ENCODE data around the gene PITRM1.
"Not testable (repeated sequence)": the region's sequence is repeated elsewhere in the genome, so short reads cannot be mapped to it uniquely, and the experiment has no call there.

PITRM1 gene

DNA sequence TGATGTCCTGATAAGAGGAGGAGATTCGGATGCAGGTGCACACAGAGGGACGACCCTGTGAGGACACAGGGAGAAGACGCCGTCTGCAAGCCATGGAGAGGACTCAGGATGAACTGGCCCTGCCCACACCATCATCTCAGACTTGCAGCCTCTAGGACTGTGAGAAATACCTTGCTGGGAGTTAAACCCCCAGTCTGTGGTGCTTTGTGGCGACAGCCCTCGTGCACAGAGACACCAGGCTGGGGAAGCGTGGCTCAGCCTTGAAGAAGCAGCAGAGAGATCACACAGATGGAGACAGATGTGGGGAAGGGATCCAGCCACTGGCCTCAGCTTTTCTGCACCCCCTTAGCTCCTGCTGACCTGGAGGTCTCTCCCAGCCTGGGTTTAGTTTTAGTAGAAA, 26.3 kb upstream of the PITRM1 start:
- no peak for DNase-seq

DNA sequence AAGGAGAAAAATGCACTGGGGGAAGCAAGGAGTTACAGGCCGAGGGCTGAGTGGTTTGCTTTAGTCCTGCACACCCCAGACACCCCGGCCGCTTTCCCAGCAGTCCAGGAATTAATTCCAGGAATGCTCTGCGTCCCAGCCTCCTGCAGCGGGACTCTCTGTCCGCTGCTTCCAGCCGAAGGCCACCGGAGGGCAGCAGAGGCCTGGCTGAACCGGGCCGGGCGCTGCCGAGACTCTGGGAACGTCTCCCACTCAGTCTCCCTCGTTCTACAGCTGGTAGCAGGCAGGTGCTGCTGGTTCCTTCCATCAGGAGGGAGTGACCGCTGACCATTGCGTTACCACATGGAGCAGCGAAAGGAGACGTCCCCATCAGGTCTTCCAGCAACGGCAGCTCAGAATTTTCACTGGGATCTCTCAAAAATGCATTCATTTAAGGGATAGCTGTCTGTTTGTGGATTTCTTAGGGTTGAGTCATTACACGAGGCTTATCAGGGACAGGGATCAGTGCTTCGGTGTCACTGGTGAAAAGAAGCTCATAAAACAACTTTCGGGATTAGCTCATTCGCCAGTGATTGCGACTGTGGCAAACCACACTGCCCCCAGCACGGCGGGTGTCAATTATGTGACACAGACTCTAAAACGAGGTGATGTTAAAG, 24.9 kb upstream of the PITRM1 start:
- peak; percentile 52 for DNase-seq

DNA sequence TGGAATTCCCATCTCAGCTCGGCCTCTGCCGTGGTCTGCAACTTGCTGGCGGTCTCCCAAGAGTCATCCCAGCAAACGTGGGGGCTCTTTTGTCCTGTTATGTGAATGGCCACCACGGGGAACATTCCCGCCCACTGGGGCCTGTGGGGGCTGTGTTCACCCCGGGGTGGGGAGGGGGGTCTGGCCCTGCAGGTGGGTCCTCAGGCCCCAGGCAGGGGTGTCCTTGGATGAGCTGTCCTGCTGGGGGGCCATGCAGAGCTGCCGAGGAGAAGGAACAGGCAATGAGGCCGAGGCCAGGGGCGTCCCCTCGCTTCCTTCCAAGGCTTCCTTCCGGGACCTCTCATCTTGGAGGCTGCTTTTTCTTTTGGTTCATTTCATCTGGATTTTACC, 24.4 kb upstream of the PITRM1 start:
- DNase-seq, result no peak

DNA sequence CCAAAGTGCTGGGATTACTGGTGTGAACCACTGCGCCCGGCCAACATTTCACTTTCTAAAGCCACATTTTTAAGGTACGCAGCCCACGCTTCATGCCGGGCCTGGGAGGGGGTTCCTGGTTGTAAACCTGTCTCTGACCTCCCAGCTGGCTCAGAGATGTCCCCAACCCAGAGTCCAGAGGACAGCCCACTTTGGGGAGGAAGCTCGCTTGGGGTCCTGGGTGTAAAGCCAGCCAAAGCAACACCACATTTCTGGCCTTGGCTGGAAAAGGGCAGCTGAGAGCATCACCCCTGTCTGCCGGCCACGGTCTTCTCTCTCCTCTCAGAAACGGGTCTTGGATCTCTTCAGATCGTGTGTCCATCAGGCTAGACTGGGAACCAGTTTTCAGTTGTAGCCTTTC, 23.9 kb upstream of the PITRM1 start:
- no peak for DNase-seq

DNA sequence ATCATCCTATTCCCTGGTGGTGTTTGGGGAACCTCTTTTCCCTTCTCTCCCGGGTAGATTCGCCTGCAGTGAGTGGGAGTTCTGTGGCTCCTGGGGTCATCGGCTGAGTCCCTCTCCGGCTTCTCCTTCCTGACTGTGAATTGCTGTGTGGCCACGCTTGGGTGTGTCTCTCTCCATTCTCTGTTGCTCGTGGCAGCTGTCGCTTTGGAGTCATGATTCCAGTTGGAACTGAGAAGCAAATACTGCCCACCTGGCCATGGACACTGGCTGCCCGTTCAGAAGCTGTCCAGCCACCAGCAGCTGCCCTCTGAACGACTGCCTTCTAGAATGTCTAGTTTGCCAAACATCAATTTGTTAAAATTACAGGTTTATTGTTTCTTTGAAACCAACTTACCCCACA, 23.1 kb upstream of the PITRM1 start:
- no peak for DNase-seq

DNA sequence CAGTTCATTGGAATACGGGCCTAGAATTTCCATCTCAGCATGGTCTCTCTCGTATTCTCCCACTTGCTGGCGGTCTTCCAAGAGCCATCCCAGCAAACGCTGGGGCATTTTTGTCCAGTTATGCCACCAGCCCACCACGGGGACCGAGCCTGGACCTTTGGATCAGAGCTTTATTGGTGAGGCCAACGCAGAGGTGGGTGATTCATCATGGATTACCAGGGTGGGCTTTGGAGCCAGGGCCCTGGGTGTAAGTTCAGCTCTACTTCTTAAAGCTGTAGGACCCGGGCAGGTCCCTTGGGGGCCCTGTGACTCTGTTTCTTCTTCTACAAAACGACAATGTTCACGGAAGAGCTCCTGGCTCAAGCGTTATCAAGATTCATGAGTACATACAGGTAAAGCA, 22.7 kb upstream of the PITRM1 start:
- DNase-seq, result no peak

DNA sequence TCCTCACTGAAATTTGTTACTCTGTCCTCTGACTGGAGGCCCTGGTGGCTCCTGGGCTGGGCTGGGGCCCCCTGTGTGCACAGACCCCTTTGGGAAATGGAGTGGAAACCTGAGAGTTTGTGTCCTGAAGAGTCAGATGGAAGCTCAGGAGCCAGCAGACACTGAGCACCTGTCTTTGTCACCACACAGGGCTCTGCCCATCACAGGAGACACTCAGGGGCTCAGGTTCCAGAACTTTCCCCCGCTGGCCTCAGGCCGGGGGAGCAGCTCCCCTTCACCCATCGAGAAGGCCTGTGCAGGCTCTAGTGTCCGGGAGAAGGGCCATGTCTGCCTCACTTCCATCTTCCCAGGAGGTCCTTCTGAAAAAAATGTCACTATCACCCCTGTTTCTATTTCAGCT, 22.3 kb upstream of the PITRM1 start:
- DNase-seq, result no peak

DNA sequence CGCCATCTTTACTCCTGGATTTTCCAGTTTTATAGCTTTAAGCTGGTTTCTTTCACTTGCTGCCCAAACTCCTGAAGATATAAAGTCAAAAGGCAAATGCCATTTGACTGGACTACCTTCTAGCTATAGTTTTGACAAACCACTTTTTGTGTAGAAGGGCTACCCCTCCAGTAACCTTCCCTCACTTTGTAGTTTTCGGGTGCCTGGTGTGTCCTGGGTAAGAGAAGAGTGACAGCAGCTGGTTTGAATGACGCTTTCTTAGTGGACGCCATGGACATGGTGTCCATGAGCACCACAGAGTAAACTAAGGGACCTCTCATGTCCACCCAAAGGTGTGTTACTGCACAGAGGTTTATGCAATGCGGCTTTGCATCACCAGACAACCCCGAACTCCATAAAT, 21.2 kb upstream of the PITRM1 start:
- no peak for DNase-seq

DNA sequence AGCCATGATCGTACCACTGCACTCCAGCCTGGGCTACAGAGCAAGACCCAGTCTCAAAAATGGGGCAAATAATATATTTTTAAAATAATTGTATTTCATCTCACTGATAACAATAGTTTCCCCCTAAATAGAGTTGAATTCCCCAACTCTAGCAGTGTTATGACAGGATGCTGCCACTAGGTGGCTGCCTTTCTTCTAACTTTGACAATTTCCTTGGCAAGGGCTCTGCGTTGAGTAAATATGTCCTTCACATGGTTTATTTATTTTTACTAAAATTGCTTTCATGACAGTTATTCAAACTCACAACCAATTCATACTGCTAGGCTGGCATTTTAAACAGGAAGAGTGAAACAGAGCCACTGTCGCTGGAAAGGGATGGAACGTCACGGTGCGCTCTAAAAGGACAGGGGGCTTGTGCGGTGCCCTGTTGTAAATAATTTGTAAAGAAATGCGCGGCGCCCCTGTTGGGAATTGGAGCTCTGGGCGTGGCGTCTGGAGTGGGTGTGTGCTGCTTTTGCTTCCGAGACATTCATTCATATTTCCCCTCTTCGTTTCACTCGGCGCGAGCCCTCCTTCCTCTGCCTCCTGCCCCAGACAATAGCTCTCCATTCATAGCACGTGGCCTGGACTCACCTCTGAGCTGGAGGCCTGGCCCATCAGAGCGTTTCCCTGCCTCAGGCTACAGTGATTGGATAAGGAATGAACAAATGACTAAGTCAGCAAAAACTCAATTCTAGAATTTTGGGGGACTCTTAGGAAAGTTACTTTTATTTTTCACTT, 20.5 kb upstream of the PITRM1 start:
- peak; percentile 57 for DNase-seq

DNA sequence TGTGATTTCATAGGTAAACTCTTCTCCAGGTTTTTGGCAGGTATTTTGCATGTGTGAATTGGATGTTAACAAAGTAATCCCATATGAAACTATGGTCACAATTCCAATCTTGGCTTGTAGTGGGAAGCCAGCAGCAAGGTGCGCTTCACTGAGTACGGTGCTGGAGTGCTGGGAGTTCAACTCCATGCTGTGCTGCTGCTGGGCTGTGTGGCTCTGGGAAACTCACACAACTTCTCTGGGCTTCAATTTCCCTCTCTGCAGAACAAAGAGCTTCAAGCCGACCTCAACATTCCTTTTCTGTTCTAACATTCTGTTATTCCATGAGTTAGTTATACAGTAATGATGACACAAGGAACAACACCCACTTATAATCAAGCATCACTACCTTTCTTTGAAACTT, 18.2 kb upstream of the PITRM1 start:
- DNase-seq, result no peak

DNA sequence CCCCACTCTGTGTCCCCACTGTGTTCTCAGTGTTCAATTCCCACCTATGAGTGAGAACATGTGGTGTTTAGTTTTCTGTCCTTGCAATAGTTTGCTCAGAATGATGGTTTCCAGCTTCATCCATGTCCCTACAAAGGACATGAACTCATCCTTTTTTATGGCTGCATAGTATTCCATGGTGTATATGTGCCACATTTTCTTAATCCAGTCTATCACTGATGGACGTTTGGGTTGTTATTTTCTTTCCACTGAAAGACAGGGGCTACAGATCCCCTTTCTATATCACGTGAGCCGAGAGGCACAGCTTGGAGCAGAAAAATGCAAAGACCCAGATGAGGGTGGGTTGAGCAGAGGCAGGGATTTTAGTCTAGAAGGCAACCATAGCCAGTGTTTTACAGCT, 14.6 kb upstream of the PITRM1 start:
- not testable (repeated sequence) for DNase-seq

DNA sequence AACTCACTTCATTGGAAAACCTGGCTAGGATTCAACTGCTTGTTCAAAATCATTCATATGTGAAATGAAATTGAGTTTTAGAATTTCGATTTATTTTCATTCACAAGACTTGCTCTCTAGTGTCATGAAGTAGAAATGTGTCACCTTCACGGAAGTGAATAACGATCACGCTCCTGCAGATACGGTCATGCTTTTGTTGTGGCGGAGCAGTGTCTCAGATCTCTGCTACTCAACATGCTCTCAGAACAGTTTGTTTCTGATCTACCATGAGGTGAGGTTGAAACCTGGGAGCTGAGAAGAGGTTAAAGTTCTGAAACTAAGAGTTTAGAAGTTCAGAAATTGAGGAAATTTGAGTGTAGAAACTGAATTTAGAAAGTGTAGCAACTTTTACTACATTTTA, 13.8 kb upstream of the PITRM1 start:
- peak; percentile 44 for DNase-seq

DNA sequence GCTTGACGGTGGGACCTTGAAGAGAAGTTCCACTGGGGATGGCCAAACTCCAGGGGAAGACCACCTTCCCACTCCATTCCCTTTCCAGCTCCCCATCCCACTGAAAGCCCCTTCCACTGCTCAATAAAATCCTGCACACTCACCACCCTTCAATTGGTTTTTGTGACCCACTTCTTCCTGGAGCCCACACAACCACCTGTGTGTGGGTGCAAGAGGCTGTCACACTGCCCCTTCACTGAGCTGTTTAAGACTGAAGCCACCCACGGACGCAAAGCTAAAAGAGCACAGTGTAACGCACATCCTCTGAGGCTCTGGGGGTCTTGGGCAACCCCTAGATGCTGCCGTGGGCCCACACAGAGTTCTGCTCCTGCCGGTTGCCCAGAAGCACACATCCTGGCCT, 12.8 kb upstream of the PITRM1 start:
- DNase-seq, result no peak

DNA sequence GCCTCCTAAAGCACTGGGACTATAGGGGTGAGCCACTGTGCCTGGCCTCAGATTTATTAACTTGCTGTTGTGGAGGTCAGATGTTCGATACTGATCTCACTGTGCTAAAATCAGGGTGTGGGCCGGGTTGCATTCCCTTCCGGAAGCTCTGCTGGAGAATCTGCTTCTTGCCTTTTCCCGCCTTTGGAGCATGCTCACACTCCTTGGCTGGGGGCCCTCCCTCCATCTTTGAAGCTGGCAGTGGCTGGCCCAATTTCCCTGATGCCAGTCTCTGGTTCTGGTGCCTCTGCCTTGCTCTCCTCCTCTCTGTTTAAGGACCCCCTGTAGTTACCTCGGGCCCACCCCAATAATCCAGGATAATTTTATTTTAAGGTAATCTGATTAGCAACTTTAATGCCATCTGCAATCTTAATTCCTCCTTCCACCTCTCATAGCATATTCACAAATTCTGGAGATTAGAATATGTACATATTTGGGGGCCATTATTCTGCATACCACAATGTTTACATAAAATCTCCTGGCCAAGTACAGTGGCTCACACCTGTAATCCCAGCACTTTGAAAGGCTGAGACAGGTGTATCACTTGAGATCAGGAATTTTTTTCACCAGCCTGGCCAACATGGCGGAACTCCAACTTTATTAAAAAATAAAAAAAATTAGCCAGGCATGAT, 7.9 kb upstream of the PITRM1 start:
- DNase-seq, result no peak

DNA sequence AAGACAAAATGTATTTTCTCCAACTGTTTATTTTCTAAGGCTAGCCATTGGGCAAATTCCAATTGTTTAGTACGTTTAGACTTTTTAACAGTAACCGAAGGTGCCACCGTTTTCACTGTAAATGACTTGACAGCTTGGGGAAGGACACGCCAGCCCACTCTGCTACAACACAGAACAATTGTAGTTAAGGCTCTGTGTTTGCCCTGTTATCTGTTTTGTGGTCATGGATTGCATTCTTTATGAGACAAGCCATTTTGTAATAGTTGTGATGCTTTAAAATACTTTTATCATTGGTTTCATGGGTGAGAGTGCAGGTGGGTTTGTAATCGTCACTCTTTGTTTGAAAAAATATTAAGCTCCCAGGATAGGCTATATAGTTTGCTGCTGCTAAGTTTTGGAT, 6.6 kb upstream of the PITRM1 start:
- no peak for DNase-seq

DNA sequence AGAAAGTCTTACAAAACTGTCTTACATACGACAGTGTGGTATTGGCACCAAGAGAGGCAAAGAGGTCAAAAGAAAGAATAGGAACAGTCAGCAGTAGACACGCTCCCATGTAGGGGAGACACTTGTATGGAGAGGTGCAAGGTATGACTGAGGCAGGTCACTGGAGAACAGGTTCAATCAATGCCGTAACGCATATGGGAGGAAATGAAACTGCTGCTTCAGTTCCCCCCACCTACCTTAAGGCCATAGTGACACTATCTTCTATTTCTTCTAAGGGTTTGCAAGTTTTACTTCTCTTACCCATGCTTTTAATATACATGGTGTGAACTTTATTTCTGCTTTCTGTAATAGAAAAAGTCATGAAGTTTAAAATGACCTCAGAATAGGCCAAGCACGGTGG, 5.5 kb upstream of the PITRM1 start:
- DNase-seq, result no peak

DNA sequence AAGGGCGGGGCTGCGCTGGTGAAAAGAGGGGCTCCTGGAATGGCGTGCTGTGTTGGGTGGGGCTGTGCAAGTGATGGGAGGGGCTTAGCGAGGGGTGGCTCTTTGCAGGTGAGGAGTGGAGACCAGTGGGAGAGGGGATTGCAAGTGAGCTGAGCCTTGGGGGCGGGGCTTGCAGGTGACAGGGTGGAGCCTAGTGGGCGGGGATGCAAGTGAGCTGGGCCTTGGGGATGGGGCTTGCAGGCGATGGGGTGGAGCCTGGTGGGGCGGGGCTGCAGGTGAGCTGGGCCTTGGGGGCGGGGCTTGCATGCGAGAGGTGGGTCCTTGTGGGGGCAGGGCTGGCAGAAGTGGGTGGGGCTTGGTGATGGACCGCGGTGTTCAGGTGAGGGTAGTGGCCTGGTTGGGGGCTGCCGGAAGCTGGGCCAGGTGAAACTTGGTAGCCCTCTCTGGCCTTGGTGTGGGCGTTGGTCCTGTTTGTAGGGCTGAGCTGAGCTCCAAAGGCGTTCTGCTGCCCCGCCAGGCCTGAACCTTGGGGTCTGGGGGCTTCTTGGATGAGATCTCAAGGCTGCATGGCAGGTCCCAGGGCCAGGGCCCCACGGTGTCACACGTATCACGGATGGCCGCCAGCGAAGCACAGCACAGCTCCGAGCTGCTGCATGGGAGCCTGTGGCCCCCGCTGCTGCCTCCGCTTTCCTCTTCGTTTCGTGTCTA, 743 bp upstream of the PITRM1 start:
- DNase-seq, result no peak

DNA sequence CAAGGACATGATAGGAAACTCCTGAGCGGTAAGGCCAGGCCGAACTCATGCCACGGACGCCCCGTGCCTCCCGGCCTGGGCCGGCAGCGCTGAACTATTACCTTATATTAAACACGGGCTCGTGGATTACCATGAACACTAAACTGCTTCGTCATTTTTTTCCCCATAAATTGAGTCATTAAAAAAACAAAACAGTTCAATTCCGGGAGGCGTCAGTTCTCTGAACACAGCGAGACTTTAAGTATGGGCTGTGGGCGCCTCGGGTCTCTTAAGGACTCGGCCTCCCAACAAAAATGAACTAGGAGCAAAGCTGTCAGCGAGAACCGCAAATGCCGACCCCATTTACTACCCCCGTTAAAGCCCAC, 519 bp downstream of the PITRM1 start:
- DNase-seq, result no peak

DNA sequence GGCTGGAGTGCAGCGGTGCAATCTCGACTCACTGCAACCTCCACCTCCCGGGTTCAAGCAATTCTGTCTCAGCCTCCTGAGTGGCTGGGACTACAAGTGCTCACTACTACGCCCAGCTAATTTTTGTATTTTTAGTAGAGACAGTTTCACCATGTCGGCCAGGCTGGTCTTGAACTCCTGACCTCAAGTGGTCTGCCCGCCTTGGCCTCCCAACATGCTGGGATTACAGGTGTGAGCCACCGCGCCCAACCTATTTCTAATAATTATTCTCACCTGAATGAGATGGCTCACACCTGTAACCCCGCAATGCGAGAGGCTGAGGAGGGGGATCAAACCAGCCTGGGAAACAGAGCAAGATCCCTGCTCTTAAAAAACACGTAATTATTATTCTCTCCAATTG, 1.1 kb downstream of the PITRM1 start:
- not testable (repeated sequence) for DNase-seq

DNA sequence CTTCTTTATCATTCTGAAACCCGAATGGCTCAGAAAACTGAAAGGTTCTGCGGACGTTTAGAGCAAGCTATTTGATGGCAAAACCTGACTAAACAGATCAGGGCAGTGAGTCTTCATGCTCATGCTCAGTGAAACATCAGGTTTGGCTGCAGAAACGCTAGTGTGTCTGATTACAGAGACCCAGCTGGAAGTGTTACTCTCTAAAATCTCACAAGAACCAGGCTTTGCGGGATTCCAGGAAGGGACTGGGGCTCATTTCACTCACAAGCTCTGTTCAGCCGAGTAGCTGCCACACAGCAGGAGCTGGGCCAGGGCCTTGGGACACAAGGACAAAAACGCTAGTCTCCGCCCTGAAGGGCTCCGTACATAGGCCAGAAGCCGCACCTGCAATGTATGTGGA, 2.9 kb downstream of the PITRM1 start:
- no peak for DNase-seq

DNA sequence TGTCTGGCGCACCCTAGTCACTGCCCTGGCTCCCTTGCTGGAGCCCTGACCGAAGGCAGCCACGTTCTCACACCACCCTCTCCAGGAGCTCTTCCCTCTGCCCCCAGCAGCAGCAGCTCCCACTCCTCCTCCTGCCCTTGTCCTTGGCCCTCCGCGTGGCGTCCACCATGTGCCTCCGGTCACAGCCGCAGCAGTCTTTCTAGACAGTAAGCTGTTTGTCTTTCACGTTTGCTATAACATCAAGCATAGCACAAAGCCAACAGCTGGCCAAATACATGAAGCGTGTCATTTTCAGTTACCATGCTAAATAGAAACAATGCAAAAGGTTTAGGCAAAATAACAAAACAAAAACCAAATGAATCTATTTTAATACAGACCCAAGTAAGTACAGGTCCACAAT, 3.3 kb downstream of the PITRM1 start:
- no peak for DNase-seq

DNA sequence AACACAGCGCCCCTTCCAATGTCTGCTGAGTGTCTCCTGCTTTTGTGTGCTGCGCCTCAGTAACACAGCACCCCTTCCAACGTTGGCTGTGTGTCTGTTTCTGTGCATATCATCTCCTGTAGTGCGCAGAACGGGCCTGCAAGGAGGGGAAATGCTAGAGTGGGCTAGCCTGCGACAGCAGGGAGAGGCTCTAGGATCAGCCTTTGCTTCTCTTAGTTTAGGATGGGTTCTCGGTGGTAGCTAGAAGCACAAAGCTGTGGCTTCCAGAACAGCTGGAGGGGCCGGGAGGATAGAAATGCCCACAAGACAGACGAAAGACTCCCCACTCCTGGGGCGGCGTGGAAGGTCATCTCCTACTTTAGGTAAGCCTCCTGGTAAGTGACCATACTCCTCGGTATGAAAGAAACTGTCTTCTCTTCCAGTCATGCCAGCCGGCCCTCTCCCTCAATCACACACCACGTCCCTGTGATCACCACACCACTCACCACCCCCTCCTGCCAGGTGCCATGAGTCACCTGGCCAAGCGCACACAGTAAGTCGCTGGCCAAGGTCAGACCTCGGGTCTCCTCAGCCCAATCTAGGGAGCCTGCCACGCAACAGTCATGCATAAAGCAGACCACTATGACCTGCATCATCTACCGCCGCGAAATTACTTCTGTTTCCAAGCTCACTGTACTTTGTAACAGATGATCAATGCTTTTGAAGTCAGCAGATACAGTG, 4.8 kb downstream of the PITRM1 start:
- no peak for DNase-seq

Data from CD4-positive, alpha-beta T cell treated with Interleukin-10 for 1 hour (primary cell).